Keratinocyte (primary cell): ENCODE results near the gene PUM1. TPM values are rescaled to one million over a fixed set of nuclear protein-coding genes. Genes with fewer than 3 reads are reported as not detected.

Source experiments
- DNase-seq: peaks from one replicate; pipeline ENCODE4 v3.0.0-alpha.2; 2011; ENCODE audit warnings: low read depth, missing footprints, low spot score
- FAIRE-seq: peaks from 2 replicates; lab custom pipeline; 2011; peaks lifted over from hg19 to GRCh38; lab: Jason Lieb, UNC
- H2AFZ ChIP-seq: 2 replicates; pipeline ENCODE4 v1.6.0; 2012; ENCODE audit warnings: low read length, control low read depth, inconsistent platforms; ENCODE audit not compliant: control insufficient read depth
- H3K27ac ChIP-seq: 2 replicates; pipeline ENCODE4 v1.5.1; 2011; ENCODE audit warnings: low read length; ENCODE audit not compliant: control insufficient read depth, insufficient read depth
- H3K27me3 ChIP-seq: 3 replicates; pipeline ENCODE4 v1.6.0; 2011; ENCODE audit warnings: low read length; ENCODE audit not compliant: control insufficient read depth, insufficient read depth; ENCODE audit errors: extremely low read depth
- H3K36me3 ChIP-seq, 2 experiments: 2 replicates in 1 of 2; 3 replicates in 1 of 2; pipeline ENCODE4 v1.5.1; 2011; ENCODE audit warnings: low read length in 2 of 2, mild to moderate bottlenecking in 1 of 2; ENCODE audit not compliant: control insufficient read depth in 2 of 2, insufficient read depth in 2 of 2; ENCODE audit errors: extremely low read depth in 1 of 2
- H3K4me1 ChIP-seq: 3 replicates; pipeline ENCODE4 v1.5.1; 2011; ENCODE audit warnings: low read length; ENCODE audit not compliant: control insufficient read depth, insufficient read depth; ENCODE audit errors: extremely low read depth
- H3K4me2 ChIP-seq: 3 replicates; pipeline ENCODE4 v1.6.0; 2011; ENCODE audit warnings: low read depth, low read length; ENCODE audit not compliant: control insufficient read depth, insufficient read depth; ENCODE audit errors: extremely low read depth
- H3K4me3 ChIP-seq, 3 experiments: fragments of 200-600 bp in 1 of 3; sonication (generic) in 1 of 3; 2 replicates in 2 of 3; 3 replicates in 1 of 3; pipeline ENCODE4 v1.5.1; 2011 to 2016; ENCODE audit warnings: low read length in 3 of 3, mild to moderate bottlenecking in 3 of 3, control low read depth in 2 of 3, inconsistent platforms in 1 of 3, low read depth in 1 of 3, mixed read lengths in 1 of 3, mixed run types in 1 of 3, moderate library complexity in 1 of 3; ENCODE audit not compliant: control insufficient read depth in 2 of 3, insufficient read depth in 2 of 3; ENCODE audit errors: extremely low read depth in 1 of 3
- H3K79me2 ChIP-seq: 2 replicates; pipeline ENCODE4 v1.6.0; 2012; ENCODE audit warnings: low read length; ENCODE audit not compliant: control insufficient read depth, insufficient read depth
- H3K9ac ChIP-seq: 3 replicates; pipeline ENCODE4 v1.6.0; 2011; ENCODE audit warnings: low read length; ENCODE audit not compliant: control insufficient read depth, insufficient read depth; ENCODE audit errors: extremely low read depth
- H3K9me1 ChIP-seq: 3 replicates; pipeline ENCODE4 v1.6.0; 2011; ENCODE audit warnings: low read length; ENCODE audit not compliant: control insufficient read depth, insufficient read depth; ENCODE audit errors: extremely low read depth
- H3K9me3 ChIP-seq: 2 replicates; pipeline ENCODE4 v1.5.1; 2012; ENCODE audit warnings: low read depth, low read length; ENCODE audit not compliant: control insufficient read depth
- H4K20me1 ChIP-seq: 3 replicates; pipeline ENCODE4 v1.6.0; 2011; ENCODE audit warnings: low read length; ENCODE audit not compliant: control insufficient read depth, insufficient read depth; ENCODE audit errors: extremely low read depth
- EZH2 ChIP-seq: IDR thresholded peaks from one replicate; pipeline ENCODE4 v1.6.1; 2012; ENCODE audit warnings: inconsistent platforms, mild to moderate bottlenecking, low read length, moderate library complexity
- dilution Hi-C: fragments of 300-500 bp; cut with MboI; formaldehyde crosslinking; loops from one replicate; pipeline ENCODE4 v1.7.0; 2020; ENCODE audit warnings: low sequenced_read_pairs; ENCODE audit not compliant: extremely low pct_ligation_motif_present
- polyA plus RNA-seq, 5 experiments: library from polyadenylated mRNA; depleted of rRNA in 3 of 5; stranded (reverse) in 3 of 5; stranded (forward) in 1 of 5; unstranded in 1 of 5; fragments of >200 nt; gene quantifications; 1 replicate in 1 of 5; 2 replicates in 3 of 5; 3 replicates in 1 of 5; pipeline versions ENCODE4 v1.2.1 to v1.2.3, GENCODE V29; 2011 to 2012; ENCODE audit warnings: missing spikeins in 2 of 5, low read depth in 1 of 5, low replicate concordance in 1 of 5
- TF ChIP-seq, protein P1 (sequence below), 3 experiments: IDR thresholded peaks in 1 of 3; conservative IDR thresholded peaks in 1 of 3; optimal IDR thresholded peaks in 1 of 3; 2 replicates in 2 of 3; 3 replicates in 1 of 3; pipeline versions ENCODE3 to v1.5.1; 2011; ENCODE audit warnings: low read length in 3 of 3, mild to moderate bottlenecking in 3 of 3, moderate library complexity in 2 of 3, control low read depth in 1 of 3, inconsistent platforms in 1 of 3; ENCODE audit not compliant: insufficient read depth in 2 of 3; ENCODE audit errors: extremely low read depth in 1 of 3

Gene PUM1
- polyA plus RNA-seq, 1 donor (not counting 4 experiments of a cell fraction or from before 2014, with no cell fraction given), result 68.6 TPM

DNA sequence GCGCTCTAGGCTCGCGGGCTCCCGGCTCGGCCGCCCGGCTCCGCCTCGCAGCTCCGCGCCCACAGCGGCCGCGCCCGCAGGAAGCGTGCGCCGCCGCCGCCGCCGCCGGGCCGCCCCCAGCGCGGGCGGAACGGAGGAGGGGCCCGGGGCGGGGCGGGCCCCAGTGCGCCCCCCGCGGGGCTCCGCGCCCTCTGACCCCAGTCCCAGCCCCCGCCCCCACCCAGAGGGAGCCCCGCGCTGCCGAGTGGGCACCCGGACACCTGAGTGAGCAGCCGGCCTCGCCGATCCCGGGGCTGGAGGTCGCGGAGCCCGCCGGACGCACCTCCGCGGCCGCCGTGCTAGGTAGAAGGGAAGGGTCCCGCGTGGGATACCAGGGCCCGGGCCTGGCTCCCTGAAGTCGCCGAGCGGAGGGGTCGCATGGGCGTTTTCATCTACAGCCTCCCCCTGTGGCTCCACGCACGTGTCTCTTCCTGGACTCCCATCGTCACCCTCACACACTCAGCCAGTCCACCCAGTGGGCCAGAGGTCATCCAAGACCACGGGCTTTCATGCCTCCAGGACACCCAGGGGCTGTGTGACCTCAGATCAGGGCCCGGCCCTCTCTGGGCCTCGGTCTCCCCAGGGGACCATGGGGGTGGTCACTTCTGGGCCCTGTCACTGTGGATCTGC is 156.7 kb downstream of the PUM1 start, which contains the start of gene SDC3:
Gene SDC3 (minus strand): TSS at position 63 of the 669 bp plus-strand sequence. CDS start 172 bp downstream, outside the sequence.
- Histone ChIP-seq H3K4me3 (peak within 1 kb of the TSS; percentile 61 to 67 (median 64)), H3K4me2 (peak within 1 kb of the TSS; percentile 79), H3K9me3 (no peaks in the 10 kb centered on the region), H3K79me2 (peaks cover 4% of the 10 kb centered on the region), H3K9me1 (no peaks in the 10 kb centered on the region), H3K27me3 (peaks cover 6% of the 10 kb centered on the region), H4K20me1 (peaks cover 7% of the 10 kb centered on the region), H3K27ac (no peak within 1 kb of the TSS), H3K9ac (peak within 1 kb of the TSS; percentile 60), H3K36me3 (no peaks in the 10 kb centered on the region), H2AFZ (peak within 1 kb of the TSS; percentile 70), H3K4me1 (peaks cover 28% of the 10 kb centered on the region)
- dilution Hi-C loops, result loop anchor here (25.0 kb wide), 1 partner anchor 97 kb away; no protein-coding TSS in a partner anchor
- TF ChIP-seq, protein P1, sequence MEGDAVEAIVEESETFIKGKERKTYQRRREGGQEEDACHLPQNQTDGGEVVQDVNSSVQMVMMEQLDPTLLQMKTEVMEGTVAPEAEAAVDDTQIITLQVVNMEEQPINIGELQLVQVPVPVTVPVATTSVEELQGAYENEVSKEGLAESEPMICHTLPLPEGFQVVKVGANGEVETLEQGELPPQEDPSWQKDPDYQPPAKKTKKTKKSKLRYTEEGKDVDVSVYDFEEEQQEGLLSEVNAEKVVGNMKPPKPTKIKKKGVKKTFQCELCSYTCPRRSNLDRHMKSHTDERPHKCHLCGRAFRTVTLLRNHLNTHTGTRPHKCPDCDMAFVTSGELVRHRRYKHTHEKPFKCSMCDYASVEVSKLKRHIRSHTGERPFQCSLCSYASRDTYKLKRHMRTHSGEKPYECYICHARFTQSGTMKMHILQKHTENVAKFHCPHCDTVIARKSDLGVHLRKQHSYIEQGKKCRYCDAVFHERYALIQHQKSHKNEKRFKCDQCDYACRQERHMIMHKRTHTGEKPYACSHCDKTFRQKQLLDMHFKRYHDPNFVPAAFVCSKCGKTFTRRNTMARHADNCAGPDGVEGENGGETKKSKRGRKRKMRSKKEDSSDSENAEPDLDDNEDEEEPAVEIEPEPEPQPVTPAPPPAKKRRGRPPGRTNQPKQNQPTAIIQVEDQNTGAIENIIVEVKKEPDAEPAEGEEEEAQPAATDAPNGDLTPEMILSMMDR (optimal IDR thresholded peaks at IDR 0.05 in 1 of 3, IDR thresholded peaks at IDR 0.05 in 1 of 3, conservative IDR thresholded peaks at IDR 0.05 in 1 of 3; ENCODE audit: extremely low read depth in 1 of 3, insufficient read depth in 2 of 3, low read length in 3 of 3), result no peak
- TF ChIP-seq EZH2, result no peak
- DNase-seq, result no peak
- FAIRE-seq, result no peak

DNA sequence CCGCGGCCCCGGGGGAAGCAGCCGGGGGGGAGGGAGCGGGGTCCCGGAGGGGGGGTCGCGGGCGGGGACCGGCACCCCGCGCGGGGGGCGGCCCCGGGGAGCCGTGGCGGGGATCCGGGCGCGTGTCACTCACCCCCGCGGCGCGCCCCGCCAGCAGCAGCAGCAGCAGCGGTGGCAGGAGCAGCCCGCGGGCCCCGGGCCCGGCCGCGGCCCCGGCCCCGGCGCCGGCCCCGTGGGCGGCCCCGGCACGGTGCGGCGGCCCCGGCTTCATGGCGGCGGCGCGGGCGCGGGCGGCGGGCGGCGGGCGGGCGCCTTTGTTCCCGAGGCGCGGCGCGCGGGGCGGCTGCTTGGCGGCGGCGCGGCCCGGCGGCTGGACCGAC is 157.2 kb downstream of the PUM1 start:
- TF ChIP-seq, protein P1 (optimal IDR thresholded peaks at IDR 0.05 in 1 of 3, IDR thresholded peaks at IDR 0.05 in 1 of 3, conservative IDR thresholded peaks at IDR 0.05 in 1 of 3; ENCODE audit: extremely low read depth in 1 of 3, insufficient read depth in 2 of 3, low read length in 3 of 3), result no peak
- no peak for TF ChIP-seq EZH2
- H3K36me3 ChIP-seq, result no peaks in the 10 kb centered on the region
- no peaks in the 10 kb centered on the region for H3K9me1 ChIP-seq
- H3K4me3 ChIP-seq, result peak overlapping the region in 2 of 3 experiments; percentile 61 to 64
- peaks cover 4% of the 10 kb centered on the region for H3K79me2 ChIP-seq
- dilution Hi-C loops, result loop anchor here (25.0 kb wide), 1 partner anchor 96 kb away; no protein-coding TSS in a partner anchor
- FAIRE-seq (no peak), DNase-seq (no peak)
- H2AFZ ChIP-seq, result no peak overlapping the region
- H3K27ac ChIP-seq, result no peak overlapping the region
- H4K20me1 ChIP-seq, result peaks cover 7% of the 10 kb centered on the region
- H3K9me3 ChIP-seq, result no peaks in the 10 kb centered on the region
- no peak overlapping the region for H3K9ac ChIP-seq
- H3K27me3 ChIP-seq, result peaks cover 6% of the 10 kb centered on the region
- H3K4me2 ChIP-seq, result no peak overlapping the region
- H3K4me1 ChIP-seq, result peaks cover 28% of the 10 kb centered on the region
